Breast epithelium (tissue), 3 donors: Measurements from ENCODE around the gene RALGPS1.

Source experiments
- POLR2A ChIP-seq: fragments of 450-650 bp; IDR thresholded peaks from one replicate; pipeline ENCODE4 v1.6.1; 2016; ENCODE audit warnings: antibody characterized with exemption, mild to moderate bottlenecking, moderate library complexity
- TF ChIP-seq, protein P1 (sequence below), 3 donors: fragments of 450-650 bp; IDR thresholded peaks; one replicate each; pipeline ENCODE4 v1.5.1; 2016 to 2017; ENCODE audit warnings: antibody characterized with exemption in 3 of 3, mild to moderate bottlenecking in 3 of 3, moderate library complexity in 3 of 3

DNA sequence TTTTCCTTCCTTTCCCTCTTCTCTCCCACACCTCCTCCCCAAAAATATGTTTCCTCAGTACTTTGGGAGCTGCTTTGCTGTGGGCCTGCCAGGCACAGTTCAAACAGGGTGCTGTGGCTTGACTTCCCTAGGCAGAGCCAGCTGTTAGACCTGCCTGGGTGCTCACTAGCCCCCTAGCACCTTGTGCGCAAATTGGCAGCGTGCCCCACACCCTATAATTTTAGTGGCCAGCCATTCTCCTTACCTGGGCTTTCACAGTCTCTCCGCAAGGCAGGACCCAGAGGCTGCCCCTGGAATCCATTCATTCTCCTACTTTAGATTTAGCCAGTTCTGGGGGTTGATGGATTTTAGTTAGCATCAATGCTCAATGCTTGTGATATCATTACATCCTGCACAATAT, 135.6 kb downstream of the RALGPS1 start:
- TF ChIP-seq, protein P1, sequence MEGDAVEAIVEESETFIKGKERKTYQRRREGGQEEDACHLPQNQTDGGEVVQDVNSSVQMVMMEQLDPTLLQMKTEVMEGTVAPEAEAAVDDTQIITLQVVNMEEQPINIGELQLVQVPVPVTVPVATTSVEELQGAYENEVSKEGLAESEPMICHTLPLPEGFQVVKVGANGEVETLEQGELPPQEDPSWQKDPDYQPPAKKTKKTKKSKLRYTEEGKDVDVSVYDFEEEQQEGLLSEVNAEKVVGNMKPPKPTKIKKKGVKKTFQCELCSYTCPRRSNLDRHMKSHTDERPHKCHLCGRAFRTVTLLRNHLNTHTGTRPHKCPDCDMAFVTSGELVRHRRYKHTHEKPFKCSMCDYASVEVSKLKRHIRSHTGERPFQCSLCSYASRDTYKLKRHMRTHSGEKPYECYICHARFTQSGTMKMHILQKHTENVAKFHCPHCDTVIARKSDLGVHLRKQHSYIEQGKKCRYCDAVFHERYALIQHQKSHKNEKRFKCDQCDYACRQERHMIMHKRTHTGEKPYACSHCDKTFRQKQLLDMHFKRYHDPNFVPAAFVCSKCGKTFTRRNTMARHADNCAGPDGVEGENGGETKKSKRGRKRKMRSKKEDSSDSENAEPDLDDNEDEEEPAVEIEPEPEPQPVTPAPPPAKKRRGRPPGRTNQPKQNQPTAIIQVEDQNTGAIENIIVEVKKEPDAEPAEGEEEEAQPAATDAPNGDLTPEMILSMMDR (IDR thresholded peaks at IDR 0.05): no peak
- no peak for TF ChIP-seq POLR2A
